GM21423 (cell line): ENCODE measurements around the gene GID4.
"Not testable (repeated sequence)": the region's sequence is repeated elsewhere in the genome, so short reads cannot be mapped to it uniquely, and the experiment has no call there.

Source experiments
- ATAC-seq: cut with Tn5 transposase; IDR thresholded peaks from one replicate; pipeline ENCODE4 v1.9.1; 2021; ENCODE audit warnings: mild to moderate bottlenecking, moderate library complexity; ENCODE audit not compliant: unreplicated experiment

Gene GID4

DNA sequence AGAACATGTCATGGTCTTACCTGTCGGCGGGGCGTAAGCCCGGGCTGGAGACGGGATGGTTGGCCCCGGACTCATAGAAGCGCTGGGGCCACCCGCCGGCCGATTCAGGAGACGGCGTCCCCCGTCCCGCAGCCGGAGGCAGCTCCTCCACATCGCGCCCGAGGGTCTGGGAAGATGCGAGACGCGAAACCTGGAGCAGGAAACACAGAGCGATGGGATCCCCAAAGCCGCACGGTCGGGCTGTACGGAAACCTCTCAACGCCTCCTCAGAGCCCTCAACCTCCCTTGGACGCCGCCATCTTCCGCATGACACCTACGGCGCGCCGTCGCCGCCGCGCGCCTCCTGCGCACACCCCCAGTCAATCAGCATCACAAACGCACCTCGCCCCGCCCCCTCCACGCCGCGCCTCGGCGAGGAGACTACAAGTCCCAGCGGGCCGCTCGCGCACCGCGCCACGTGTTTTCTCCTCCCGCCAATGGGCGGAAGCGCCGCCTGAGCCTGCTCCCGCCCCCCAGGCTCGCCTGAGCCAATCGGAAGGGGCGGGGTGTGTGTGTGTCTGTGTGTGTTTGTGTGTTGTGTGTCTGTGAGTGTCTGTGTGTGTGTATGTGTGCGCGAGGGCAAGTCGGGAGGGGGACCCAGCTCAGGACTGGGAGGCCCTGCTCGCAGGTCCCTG lies at the start of gene GID4, which contains the start of gene ATPAF2:
TSS of gene GID4 (plus strand) at position 548 of the 674 bp plus-strand sequence. CDS start at position 605, 57 bp downstream.
TSS of gene ATPAF2 (minus strand) at position 308 of the 674 bp plus-strand sequence. CDS start at position 153, 155 bp downstream.
- peak; percentile 81 for ATAC-seq

- ATAC-seq: no peak
Measured at GRCh38 chr17:17989618-17990017, 49.6 kb upstream of the GID4 start.

DNA sequence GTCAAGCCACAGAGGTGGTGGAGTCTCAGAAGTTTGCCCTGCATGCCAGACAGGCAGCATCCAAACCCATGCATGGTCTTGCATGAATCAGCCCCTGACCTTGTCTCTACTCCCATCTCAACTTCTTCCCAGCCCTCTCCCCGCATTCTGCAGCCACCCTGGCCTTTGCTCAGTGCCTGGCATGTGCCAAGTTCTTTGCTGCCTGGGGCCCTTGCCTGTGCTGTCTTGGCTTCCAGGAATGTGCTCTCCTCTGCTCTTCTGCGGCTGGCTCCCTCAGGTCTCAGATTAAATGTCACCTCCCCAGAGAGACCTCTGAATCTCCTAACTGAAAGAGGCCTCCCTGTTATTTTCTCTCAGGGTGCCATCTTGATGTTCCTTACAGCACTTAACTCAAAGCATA lies 48.9 kb upstream of the GID4 start:
- ATAC-seq: no peak

GRCh38 chr17:17993366-17993765 lies 45.8 kb upstream of the GID4 start:
- ATAC-seq: no peak

DNA sequence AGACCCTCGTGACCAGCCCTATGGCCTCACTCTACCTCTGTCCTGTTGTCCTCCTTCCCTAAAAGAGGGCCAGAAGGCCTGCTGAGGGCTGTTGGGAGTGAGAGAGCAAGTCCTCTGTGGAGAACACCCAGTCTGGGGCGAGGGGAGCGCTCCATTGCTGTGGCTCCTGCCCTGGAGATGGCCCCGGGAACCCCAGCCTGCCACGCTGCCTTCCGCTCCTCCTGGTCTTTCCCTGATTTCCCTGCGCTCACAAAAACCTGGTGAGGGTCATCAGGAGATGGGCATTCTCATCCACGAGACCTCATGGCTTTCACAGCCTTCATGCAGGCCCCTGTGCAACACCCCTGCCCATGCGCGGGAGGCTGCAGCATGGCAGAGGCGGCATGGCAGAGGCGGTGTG lies 45.4 kb upstream of the GID4 start:
- no peak for ATAC-seq

DNA sequence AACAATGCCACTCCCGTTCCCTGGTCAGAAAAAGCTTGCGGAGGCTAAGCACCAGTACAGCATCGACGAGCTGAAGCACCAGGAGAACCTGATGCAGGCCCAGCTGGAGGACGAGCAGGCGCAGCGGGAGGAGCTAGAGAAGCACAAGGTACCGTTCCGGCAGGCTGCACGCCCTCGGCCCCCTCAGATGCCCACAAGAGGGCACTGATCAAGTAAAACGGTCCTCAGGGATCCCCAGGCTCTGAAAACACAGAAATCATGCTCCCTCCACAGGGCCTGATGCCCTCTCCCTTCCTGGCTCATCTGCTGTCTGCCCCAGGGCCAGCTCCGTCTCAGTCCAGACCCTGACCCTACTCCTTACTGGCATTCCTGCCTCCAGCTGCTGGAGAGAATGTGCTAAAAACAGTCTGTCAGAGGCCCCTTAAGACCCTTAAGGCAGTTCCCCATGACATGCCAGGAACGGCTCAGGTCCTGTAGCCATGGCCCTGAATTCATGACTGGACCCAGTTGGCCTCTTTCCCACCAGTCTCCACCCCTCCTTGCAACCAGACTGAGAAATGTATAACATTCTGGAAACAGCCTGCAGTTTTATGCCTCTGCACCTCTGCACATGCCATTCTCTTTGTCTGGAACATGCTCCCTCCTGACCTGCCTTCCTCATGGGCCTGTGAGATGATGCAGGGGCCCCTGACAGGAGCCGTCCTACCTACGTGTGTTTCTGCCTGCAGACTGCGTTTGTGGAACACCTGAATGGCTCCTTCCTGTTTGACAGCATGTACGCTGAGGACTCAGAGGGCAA lies 44.7 kb upstream of the GID4 start:
- no peak for ATAC-seq

- not testable (repeated sequence) for ATAC-seq
Measured at GRCh38 chr17:17995887-17996286, 43.3 kb upstream of the GID4 start.

- ATAC-seq: no peak
Measured at GRCh38 chr17:17998934-17999333, 40.3 kb upstream of the GID4 start.

GRCh38 chr17:17999364-18000029 lies 39.7 kb upstream of the GID4 start:
- no peak for ATAC-seq

DNA sequence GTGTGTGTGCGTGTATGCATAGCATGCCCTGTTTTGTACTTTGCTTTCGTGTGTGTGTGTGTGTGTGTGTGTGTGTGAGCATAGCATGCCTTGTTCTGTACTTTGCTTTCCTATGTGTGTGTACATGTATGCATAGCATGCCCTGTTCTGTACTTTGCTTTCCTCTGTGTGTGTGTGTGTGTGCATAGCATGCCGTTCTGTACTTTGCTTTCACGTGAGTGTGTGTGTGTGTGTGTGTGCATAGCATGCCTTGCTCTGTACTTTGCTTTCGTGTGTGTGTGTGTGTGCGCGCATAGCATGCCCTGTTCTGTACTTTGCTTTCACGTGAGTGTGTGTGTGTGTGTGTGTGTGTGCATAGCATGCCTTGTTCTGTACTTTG lies 39.2 kb upstream of the GID4 start:
- no peak for ATAC-seq

- ATAC-seq: no peak
Measured at GRCh38 chr17:18002171-18002570, 37.0 kb upstream of the GID4 start.

DNA sequence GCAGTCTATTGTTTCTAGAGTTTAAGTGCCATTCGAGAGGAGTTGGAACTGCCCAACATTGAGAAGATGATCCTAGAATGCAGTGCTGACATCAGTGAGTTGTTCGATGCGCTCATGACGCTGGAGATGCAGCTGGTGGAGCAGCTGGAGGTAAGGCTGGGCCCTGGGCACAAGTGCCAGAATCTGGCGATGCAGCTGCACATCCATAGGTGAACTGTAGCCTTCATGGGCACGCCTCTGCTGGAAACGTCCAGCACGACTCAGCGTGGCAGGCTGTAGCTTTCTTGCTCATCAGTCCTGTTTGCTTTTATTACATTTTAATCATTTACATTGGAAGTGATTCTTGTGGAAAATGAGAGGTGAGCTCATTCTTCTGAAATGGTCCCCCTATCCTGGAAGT lies 34.9 kb upstream of the GID4 start:
- ATAC-seq: no peak

DNA sequence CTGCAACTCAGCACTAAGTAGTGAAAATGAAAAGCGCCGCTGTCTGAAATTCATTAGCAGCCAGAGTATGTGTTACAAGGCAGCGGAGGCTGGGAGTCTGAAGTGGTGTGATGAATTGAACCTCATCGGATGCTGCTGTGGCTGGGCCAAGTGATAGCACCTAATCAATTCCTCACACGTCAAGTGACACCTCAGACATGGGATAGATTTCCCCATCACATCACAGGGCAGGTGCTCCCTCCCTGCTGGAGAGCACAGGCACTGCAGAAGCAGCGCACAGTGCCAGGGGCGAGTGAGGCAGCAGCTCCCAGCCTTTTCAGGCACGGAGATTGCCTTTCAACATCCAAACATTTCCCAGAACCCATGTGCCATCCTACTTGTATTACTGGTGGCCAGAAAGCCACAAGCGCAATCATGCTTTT lies 34.3 kb upstream of the GID4 start:
- ATAC-seq: no peak

DNA sequence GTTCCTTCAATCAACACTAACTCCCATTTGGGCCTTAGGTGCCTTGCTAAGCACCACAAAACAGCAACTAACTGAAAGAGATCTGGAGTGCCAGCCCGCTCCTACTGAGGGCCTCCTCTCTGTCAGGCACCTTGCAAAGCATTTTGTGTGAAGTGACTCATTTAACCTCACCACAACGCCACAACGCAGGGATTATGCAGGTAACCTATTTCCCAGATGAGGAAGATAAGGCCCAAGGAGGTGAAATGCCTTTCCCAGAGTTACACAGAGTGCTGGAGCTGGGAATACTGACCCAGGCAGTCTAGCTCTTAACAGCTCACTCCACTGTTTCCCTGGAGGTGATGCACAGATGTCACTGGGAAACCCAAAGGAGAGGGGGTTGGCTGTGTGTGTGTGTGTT lies 33.7 kb upstream of the GID4 start:
- no peak for ATAC-seq

DNA sequence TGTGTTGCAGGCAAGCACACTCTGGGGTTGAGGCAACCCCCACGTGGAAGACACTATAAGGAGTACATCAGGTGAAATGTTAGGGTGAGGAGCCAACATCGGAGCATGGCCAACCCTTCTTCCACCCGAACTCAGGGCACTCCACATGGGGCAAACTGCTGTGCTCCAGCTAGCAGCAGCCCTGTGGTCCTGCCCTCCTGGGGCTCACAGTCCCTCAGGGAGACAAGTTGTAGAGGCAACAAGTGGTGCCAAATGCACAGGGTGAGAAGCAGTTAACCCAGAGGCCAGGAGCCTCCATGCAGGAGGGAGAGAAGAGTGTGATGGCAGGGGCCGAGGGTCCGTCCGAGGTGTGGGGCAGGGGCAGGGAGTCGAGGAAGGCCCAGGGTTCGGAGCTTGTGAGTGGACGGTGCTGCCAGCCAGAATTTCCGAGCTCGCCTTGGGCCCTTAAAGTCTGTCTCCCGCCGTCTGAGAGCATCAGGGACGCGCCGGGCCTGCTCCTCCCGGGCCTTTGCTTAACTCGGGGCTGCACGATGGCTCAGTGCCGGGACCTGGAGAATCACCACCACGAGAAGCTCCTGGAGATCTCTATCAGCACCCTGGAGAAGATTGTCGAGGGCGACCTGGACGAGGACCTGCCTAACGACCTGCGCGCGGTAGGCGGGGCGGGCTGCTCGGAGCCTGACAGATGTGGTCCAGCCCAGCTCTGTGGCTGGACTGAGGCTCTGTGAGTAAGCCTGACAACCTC lies 32.5 kb upstream of the GID4 start:
- no peak for ATAC-seq

GRCh38 chr17:18008496-18009268 lies 30.5 kb upstream of the GID4 start:
- ATAC-seq: no peak

GRCh38 chr17:18009609-18010420 lies 29.4 kb upstream of the GID4 start:
- no peak for ATAC-seq

- no peak for ATAC-seq
Measured at GRCh38 chr17:18011286-18011685, 27.9 kb upstream of the GID4 start.

DNA sequence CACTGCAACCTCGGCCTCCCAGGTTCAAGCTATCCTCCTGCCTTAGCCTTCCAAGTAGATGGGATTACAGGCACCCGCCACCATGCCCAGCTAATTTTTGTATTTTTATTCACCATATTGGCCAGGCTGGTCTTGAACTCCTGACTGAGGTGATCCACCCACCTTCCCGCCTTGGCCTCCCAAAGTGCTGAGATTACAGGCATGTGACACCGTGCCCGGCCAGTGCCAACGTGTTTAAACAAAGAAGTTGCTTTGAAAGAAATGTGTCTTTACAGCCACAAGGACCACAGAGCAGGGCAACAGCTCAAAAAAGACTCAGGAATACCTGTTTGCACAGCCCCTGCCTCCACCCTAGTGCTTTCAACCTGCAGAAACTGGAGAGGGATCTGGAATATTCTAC lies 25.2 kb upstream of the GID4 start:
- no peak for ATAC-seq
